K562 (cell line): ENCODE data around the gene FXN. TPM values are rescaled to one million over a fixed set of nuclear protein-coding genes. Genes with fewer than 3 reads are reported as not detected.

ENCODE experiments used
- ATAC-seq: fragments of 200-7000 bp; cut with Tn5 transposase; 3 replicates; pipeline ENCODE4 v1.9.1; 2020; ENCODE audit warnings: moderate library complexity
- BruUV-seq: library from RNA; stranded (reverse); fragments of 400-500 nt; replicated peaks from 2 replicates; lab custom pipeline; 2021; lab: Mats Ljungman, UMichigan
- CTCF ChIA-PET: fragments of 300-600 bp; formaldehyde crosslinking; extraction: SDS; loops from one replicate; lab custom pipeline; 2021; ENCODE audit warnings: low intra/inter-chr PET ratio; lab: Yijun Ruan, JAX
- POLR2A ChIA-PET: fragments of 300-600, 350-650 bp; sonication (Branson Sonifier 250); formaldehyde crosslinking; extraction: SDS; loops from one replicate; lab custom pipeline; 2021; ENCODE audit warnings: antibody characterized with exemption, inconsistent platforms; lab: Yijun Ruan, JAX
- DNase-seq, 4 experiments: peaks; one replicate each; pipeline versions ENCODE4 v3.0.0 to v3.0.0-alpha.2; 2011 to 2018; ENCODE audit warnings: low spot score in 3 of 4, mixed read lengths in 3 of 4; ENCODE audit errors: extremely low read depth in 1 of 4
- FAIRE-seq: peaks from 2 replicates; lab custom pipeline; 2011; peaks lifted over from hg19 to GRCh38; lab: Jason Lieb, UNC
- H2AFZ ChIP-seq: 2 replicates; pipeline ENCODE4 v1.6.0; 2011; ENCODE audit warnings: low read depth, low read length, control low read depth, inconsistent platforms
- H3K27ac ChIP-seq: fragments of 200-600 bp; 3 replicates; pipeline ENCODE4 v1.8.0; 2011; ENCODE audit warnings: low read depth, mild to moderate bottlenecking, control low read depth, inconsistent platforms, low read length, moderate library complexity, mixed read lengths; ENCODE audit errors: extremely low read depth
- H3K27me3 ChIP-seq, 2 experiments: fragments of 300-600 bp in 1 of 2; 2 replicates in 1 of 2; 3 replicates in 1 of 2; pipeline versions ENCODE4 v1.6.0 to v1.8.0; 2011; ENCODE audit warnings: inconsistent platforms in 2 of 2, low read length in 2 of 2, mild to moderate bottlenecking in 1 of 2, mixed read lengths in 1 of 2, moderate library complexity in 1 of 2; ENCODE audit not compliant: control insufficient read depth in 2 of 2, insufficient read depth in 2 of 2
- H3K36me3 ChIP-seq: fragments of 300-600 bp; 3 replicates; pipeline ENCODE4 v1.8.0; 2011; ENCODE audit warnings: mild to moderate bottlenecking, low read length, inconsistent platforms; ENCODE audit not compliant: control insufficient read depth, insufficient read depth
- H3K4me1 ChIP-seq, 2 experiments: fragments of 200-600 bp in 1 of 2; replicated peaks in 1 of 2; 2 replicates in 1 of 2; 3 replicates in 1 of 2; pipeline versions ENCODE4 v1.5.1 to v1.8.0; 2011; ENCODE audit warnings: inconsistent platforms in 2 of 2, low read length in 2 of 2, mild to moderate bottlenecking in 1 of 2, mixed read lengths in 1 of 2, moderate library complexity in 1 of 2; ENCODE audit not compliant: control insufficient read depth in 2 of 2, insufficient read depth in 2 of 2
- H3K4me2 ChIP-seq: 2 replicates; pipeline ENCODE4 v1.6.1; 2011; ENCODE audit warnings: low read length, control low read depth, inconsistent platforms, mixed read lengths; ENCODE audit not compliant: insufficient read depth
- H3K4me3 ChIP-seq: fragments of 200-600 bp; sonication (generic), shearing (Covaris generic); 2 replicates; pipeline ENCODE4 v1.5.1; 2016; ENCODE audit warnings: control low read depth, inconsistent platforms
- H3K79me2 ChIP-seq: fragments of 200-600 bp; 3 replicates; pipeline ENCODE4 v1.8.0; 2011; ENCODE audit warnings: low read length, inconsistent platforms; ENCODE audit not compliant: control insufficient read depth, insufficient read depth
- H3K9ac ChIP-seq, 2 experiments: 2 replicates each; pipeline versions ENCODE4 v1.6.0 to v1.6.1; 2011; ENCODE audit warnings: low read depth in 2 of 2, low read length in 2 of 2, control low read depth in 1 of 2, inconsistent platforms in 1 of 2, mild to moderate bottlenecking in 1 of 2, mixed read lengths in 1 of 2; ENCODE audit not compliant: insufficient read depth in 1 of 2
- H3K9me1 ChIP-seq: one replicate; pipeline ENCODE4 v1.6.0; 2011; ENCODE audit warnings: inconsistent platforms, mild to moderate bottlenecking, low read length, moderate library complexity; ENCODE audit not compliant: control insufficient read depth, insufficient read depth
- H3K9me3 ChIP-seq: replicated peaks from 2 replicates; pipeline ENCODE4 v1.5.1; 2011; ENCODE audit warnings: low read depth, low read length, inconsistent platforms; ENCODE audit not compliant: control insufficient read depth, insufficient read depth
- H4K20me1 ChIP-seq: replicated peaks from 2 replicates; pipeline ENCODE4 v1.6.1; 2011; ENCODE audit warnings: low read length, inconsistent platforms, mixed read lengths; ENCODE audit not compliant: control insufficient read depth, insufficient read depth
- HMG20B ChIP-seq: fragments of 250-450 bp; sonication (Bioruptor Pico); IDR thresholded peaks from 2 replicates; pipeline ENCODE4 v1.5.0; 2021; ENCODE audit warnings: mild to moderate bottlenecking
- KHSRP ChIP-seq: fragments of 450-650 bp; IDR thresholded peaks from 2 replicates; pipeline ENCODE4 v1.6.1; 2017
- MAX ChIP-seq: sonication (generic); formaldehyde crosslinking; IDR thresholded peaks from 2 replicates; pipeline ENCODE4 v1.9.0; 2022; ENCODE audit warnings: mild to moderate bottlenecking, missing genetic modification reagents
- MTA2 ChIP-seq: fragments of 450-650 bp; IDR thresholded peaks from 2 replicates; pipeline ENCODE4 v1.6.1; 2016; ENCODE audit warnings: low read depth
- NEUROD1 ChIP-seq: fragments of 150-350 bp; IDR thresholded peaks from 2 replicates; pipeline ENCODE4 v1.6.1; 2014; ENCODE audit warnings: borderline replicate concordance, low read length, low read depth; ENCODE audit not compliant: partially characterized antibody
- ZNF280B ChIP-seq: fragments of 250-450 bp; sonication (Bioruptor Pico); IDR thresholded peaks from 2 replicates; pipeline ENCODE4 v1.5.1; 2021; ENCODE audit warnings: mild to moderate bottlenecking
- ZNF324 ChIP-seq: fragments of 250-450 bp; sonication (Bioruptor Pico); IDR thresholded peaks from 2 replicates; pipeline ENCODE4 v1.4.0; 2020; ENCODE audit warnings: mild to moderate bottlenecking
- WGBS: fragments of 100-300 bp; shearing (Covaris generic); methylation state at CpG from one replicate; pipeline ENCODE4 v1.1.6; 2016; ENCODE audit warnings: low coverage, mixed read lengths; ENCODE audit not compliant: insufficient coverage; ENCODE audit errors: missing lambda C conversion rate; 5-methylcytosine and 5-hydroxymethylcytosine counted together
- in situ Hi-C: fragments of 300-500 bp; cut with MboI; formaldehyde crosslinking; loops from 4 replicates; pipeline ENCODE4 v1.15.0; 2018; ENCODE audit warnings: inconsistent platforms, mixed read lengths
- intact Hi-C: fragments of 100-400 bp; cut with micrococcal nuclease; formaldehyde crosslinking; loops from 2 replicates; pipeline ENCODE4 v1.14.2; 2022
- polyA plus RNA-seq, 8 experiments: library from polyadenylated mRNA; depleted of rRNA in 4 of 8; stranded (reverse) in 5 of 8; unstranded in 3 of 8; fragments of >200 nt; fragmentation: Nextera tagmentation in 2 of 8; fragmentation: Illumina TruSeq in 1 of 8; extraction: Ambion mirVana in 2 of 8; extraction: Trizol in 1 of 8; gene quantifications; 2 replicates each; pipeline versions ENCODE4 v1.2.1 to v1.2.3, GENCODE V29; 2011 to 2014; ENCODE audit warnings: inconsistent platforms in 1 of 8, missing spikeins in 1 of 8
- total RNA-seq, 7 experiments: library from RNA; depleted of rRNA in 6 of 7; stranded (reverse); fragments of >200 nt in 6 of 7; fragmentation: Illumina TruSeq in 2 of 7; extraction: Trizol in 2 of 7; gene quantifications; 2 replicates each; pipeline versions ENCODE4 v1.2.1 to v1.2.3, GENCODE V29; 2011 to 2021; ENCODE audit warnings: low replicate concordance in 1 of 7

Gene FXN
- total and polyA plus RNA-seq, 9 of the 15 experiments (the other 6 are each of a cell fraction or from before 2014, with no cell fraction given), result 7.6 to 51.5 (median 30.3) TPM

GRCh38 chr9:69030851-69031645, 4.5 kb upstream of the FXN start (continued):
- TF ChIP-seq ZNF280B (CRISPR knock-in tag) (no peak), KHSRP (no peak), MTA2 (no peak), NEUROD1 (no peak), ZNF324 (CRISPR knock-in tag) (no peak), MAX (CRISPR knock-in tag) (no peak)

- Histone ChIP-seq H3K36me3 (peaks cover 7% of the 10 kb centered on the region; the same call in 1 of the 3 replicates), H3K9me1 (no peaks in the 10 kb centered on the region), H3K9ac (no peak overlapping the region), H2AFZ (no peak overlapping the region), H3K4me2 (no peak overlapping the region), H4K20me1 (no peaks in the 10 kb centered on the region), H3K4me3 (no peak overlapping the region), H3K4me1 (peaks cover 0 to 3% of the 10 kb centered on the region in 2 experiments; a peak in 3 of 5 replicates), H3K27me3 (no peaks in the 10 kb centered on the region), H3K9me3 (peaks cover 4% of the 10 kb centered on the region; the same call in 1 of the 2 replicates), H3K79me2 (peaks cover 33% of the 10 kb centered on the region), H3K27ac (no peak overlapping the region)
- in situ Hi-C loops, result loop anchor here (25.0 kb wide), 1 partner anchor 903 kb away; no protein-coding TSS in a partner anchor
- 17% methylated on average over 2 of the region's 2 CpGs for WGBS
- CTCF ChIA-PET, result interaction anchor here (0.7 to 0.8 kb wide), 2 partner anchors 158 to 167 kb away, joined by 3 read pairs; no protein-coding TSS in a partner anchor
- no peak for TF ChIP-seq HMG20B (CRISPR knock-in tag)
- POLR2A ChIA-PET, result interaction anchor here (1.5 kb wide), 1 partner anchor 13 kb away, joined by 5 read pairs; no protein-coding TSS in a partner anchor
- DNase-seq (no peak), FAIRE-seq (no peak), ATAC-seq (no peak)
- BruUV-seq, result no TSS peak
- intact Hi-C loops, result no loop called here
Measured at GRCh38 chr9:69034071-69034470, 1.5 kb upstream of the FXN start.
